ENCODE results near the gene GPR183.

GPR183 gene

DNA sequence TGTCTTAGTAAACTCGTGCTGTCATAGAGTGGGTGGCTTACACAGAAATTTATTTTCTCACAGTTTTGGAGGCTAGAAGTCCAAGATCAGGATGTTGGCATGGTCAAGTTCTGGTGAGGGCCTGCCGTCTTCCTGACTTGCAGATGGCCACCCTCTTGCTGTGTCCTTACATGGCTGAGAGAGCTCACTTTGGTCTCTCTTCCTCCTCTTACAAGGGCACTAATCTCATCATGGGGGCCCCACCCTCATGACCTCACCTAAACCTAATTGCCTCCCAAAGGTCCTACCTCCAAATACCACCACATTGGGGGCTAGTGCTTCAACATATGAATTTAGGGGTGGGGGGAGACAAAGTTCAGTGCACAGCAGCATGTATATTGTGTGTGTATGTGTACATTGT is 34.7 kb downstream of the GPR183 start:
- Histone ChIP-seq H3K4me2 (ENCODE audit: low read depth, low read length, poor library complexity, severe bottlenecking) (no peak overlapping the region), H3K27me3 (ENCODE audit: insufficient read depth, low read length, poor library complexity, severe bottlenecking) (no peaks in the 10 kb centered on the region), H4K20me1 (ENCODE audit: insufficient read depth, low read length, poor library complexity, severe bottlenecking) (peaks cover 5% of the 10 kb centered on the region), H3K36me3 (ENCODE audit: insufficient read depth, low read length) (peaks cover 11% of the 10 kb centered on the region; the same call in 1 of the 2 replicates), H3K9me3 (ENCODE audit: insufficient read depth, low read depth, low read length) (no peaks in the 10 kb centered on the region), H3K9me2 (replicated peaks; ENCODE audit: low read depth, low read length) (no peaks in the 10 kb centered on the region), H3K4me1 (ENCODE audit: insufficient read depth, low read length, poor library complexity, severe bottlenecking) (peaks cover 32% of the 10 kb centered on the region), H3F3A (ENCODE audit: low read depth) (peaks cover 2% of the 10 kb centered on the region; the same call in 1 of the 2 replicates), H3K9ac (ENCODE audit: low read depth, low read length, poor library complexity, severe bottlenecking) (no peak overlapping the region), H3K4me3 (ENCODE audit: low read length, poor library complexity, severe bottlenecking) (no peak overlapping the region), H3K79me2 (ENCODE audit: insufficient read depth, low read length) (peaks cover 64% of the 10 kb centered on the region), H2AFZ (ENCODE audit: low read length) (no peak overlapping the region)
- TF ChIP-seq EZH2phosphoT487 (IDR thresholded peaks at IDR 0.05; ENCODE audit: borderline replicate concordance), result no peak
- TF ChIP-seq, protein P1, sequence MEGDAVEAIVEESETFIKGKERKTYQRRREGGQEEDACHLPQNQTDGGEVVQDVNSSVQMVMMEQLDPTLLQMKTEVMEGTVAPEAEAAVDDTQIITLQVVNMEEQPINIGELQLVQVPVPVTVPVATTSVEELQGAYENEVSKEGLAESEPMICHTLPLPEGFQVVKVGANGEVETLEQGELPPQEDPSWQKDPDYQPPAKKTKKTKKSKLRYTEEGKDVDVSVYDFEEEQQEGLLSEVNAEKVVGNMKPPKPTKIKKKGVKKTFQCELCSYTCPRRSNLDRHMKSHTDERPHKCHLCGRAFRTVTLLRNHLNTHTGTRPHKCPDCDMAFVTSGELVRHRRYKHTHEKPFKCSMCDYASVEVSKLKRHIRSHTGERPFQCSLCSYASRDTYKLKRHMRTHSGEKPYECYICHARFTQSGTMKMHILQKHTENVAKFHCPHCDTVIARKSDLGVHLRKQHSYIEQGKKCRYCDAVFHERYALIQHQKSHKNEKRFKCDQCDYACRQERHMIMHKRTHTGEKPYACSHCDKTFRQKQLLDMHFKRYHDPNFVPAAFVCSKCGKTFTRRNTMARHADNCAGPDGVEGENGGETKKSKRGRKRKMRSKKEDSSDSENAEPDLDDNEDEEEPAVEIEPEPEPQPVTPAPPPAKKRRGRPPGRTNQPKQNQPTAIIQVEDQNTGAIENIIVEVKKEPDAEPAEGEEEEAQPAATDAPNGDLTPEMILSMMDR (conservative IDR thresholded peaks at IDR 0.05; ENCODE audit: low read length), result no peak

DNA sequence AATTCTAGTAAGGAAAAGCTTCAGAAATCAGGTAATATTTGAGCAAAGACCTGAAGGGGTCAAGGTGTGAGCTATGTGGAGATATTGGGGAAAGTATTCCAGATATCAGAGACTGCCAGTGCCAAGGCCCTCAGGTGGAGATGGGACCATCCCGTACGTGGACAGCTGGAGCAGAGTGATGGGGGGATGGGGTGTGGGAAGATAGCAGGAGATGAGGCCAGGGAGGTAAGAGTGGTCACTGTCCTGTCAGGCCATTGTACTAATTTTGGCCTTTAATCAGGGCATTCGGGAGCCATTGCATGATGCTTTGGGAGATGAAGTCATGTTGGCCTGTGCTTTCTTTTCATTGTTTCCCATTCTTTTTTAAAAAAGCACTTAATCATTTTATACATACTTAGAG is 36.0 kb downstream of the GPR183 start:
- Histone ChIP-seq H3K36me3 (ENCODE audit: insufficient read depth, low read length) (peaks cover 11% of the 10 kb centered on the region; the same call in 1 of the 2 replicates), H3K9me3 (ENCODE audit: insufficient read depth, low read depth, low read length) (no peaks in the 10 kb centered on the region), H3K79me2 (ENCODE audit: insufficient read depth, low read length) (peaks cover 59% of the 10 kb centered on the region), H3K4me2 (ENCODE audit: low read depth, low read length, poor library complexity, severe bottlenecking) (no peak overlapping the region), H3K9me2 (replicated peaks; ENCODE audit: low read depth, low read length) (no peaks in the 10 kb centered on the region), H3K4me1 (ENCODE audit: insufficient read depth, low read length, poor library complexity, severe bottlenecking) (peaks cover 22% of the 10 kb centered on the region), H3K9ac (ENCODE audit: low read depth, low read length, poor library complexity, severe bottlenecking) (no peak overlapping the region), H3K4me3 (ENCODE audit: low read length, poor library complexity, severe bottlenecking) (no peak overlapping the region), H2AFZ (ENCODE audit: low read length) (no peak overlapping the region), H3K27me3 (ENCODE audit: insufficient read depth, low read length, poor library complexity, severe bottlenecking) (no peaks in the 10 kb centered on the region), H3F3A (ENCODE audit: low read depth) (peaks cover 2% of the 10 kb centered on the region; the same call in 1 of the 2 replicates), H4K20me1 (ENCODE audit: insufficient read depth, low read length, poor library complexity, severe bottlenecking) (peaks cover 8% of the 10 kb centered on the region)
- no peak for TF ChIP-seq EZH2phosphoT487 (IDR thresholded peaks at IDR 0.05; ENCODE audit: borderline replicate concordance)
- TF ChIP-seq, protein P1 (conservative IDR thresholded peaks at IDR 0.05; ENCODE audit: low read length), result no peak

DNA sequence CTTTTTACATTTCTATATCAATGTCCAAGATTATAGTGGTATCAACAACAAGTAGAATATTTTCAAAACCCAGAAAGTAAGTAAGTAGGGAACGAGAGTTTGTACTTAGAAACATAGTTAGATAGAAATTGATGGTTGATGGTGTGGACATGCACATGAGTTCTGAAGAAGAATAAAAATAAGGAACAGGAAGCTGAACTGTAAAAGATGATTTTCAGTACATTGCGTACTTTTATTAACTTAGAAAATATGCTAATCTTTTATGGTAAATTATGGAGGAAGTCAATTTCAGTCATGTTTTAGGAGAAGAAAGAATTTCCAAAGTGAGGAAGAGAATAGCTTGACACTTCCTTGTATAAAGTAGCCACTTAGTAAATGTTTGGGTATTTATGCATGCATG is 36.7 kb downstream of the GPR183 start:
- Histone ChIP-seq H3K79me2 (ENCODE audit: insufficient read depth, low read length) (peaks cover 54% of the 10 kb centered on the region; the same call in 1 of the 2 replicates), H3F3A (ENCODE audit: low read depth) (peaks cover 2% of the 10 kb centered on the region; the same call in 1 of the 2 replicates), H2AFZ (ENCODE audit: low read length) (no peak overlapping the region), H3K4me2 (ENCODE audit: low read depth, low read length, poor library complexity, severe bottlenecking) (no peak overlapping the region), H3K27me3 (ENCODE audit: insufficient read depth, low read length, poor library complexity, severe bottlenecking) (no peaks in the 10 kb centered on the region), H4K20me1 (ENCODE audit: insufficient read depth, low read length, poor library complexity, severe bottlenecking) (peaks cover 10% of the 10 kb centered on the region), H3K9me3 (ENCODE audit: insufficient read depth, low read depth, low read length) (no peaks in the 10 kb centered on the region), H3K4me1 (ENCODE audit: insufficient read depth, low read length, poor library complexity, severe bottlenecking) (peaks cover 15% of the 10 kb centered on the region), H3K9ac (ENCODE audit: low read depth, low read length, poor library complexity, severe bottlenecking) (no peak overlapping the region), H3K36me3 (ENCODE audit: insufficient read depth, low read length) (peaks cover 13% of the 10 kb centered on the region; the same call in 1 of the 2 replicates), H3K9me2 (replicated peaks; ENCODE audit: low read depth, low read length) (no peaks in the 10 kb centered on the region), H3K4me3 (ENCODE audit: low read length, poor library complexity, severe bottlenecking) (no peak overlapping the region)
- TF ChIP-seq EZH2phosphoT487 (IDR thresholded peaks at IDR 0.05; ENCODE audit: borderline replicate concordance), result no peak
- TF ChIP-seq, protein P1 (conservative IDR thresholded peaks at IDR 0.05; ENCODE audit: low read length), result no peak

All from Loucy (cell line).